HepG2 (cell line): Measurements from ENCODE around the gene PSMD10. TPM values are rescaled to one million over a fixed set of nuclear protein-coding genes. Genes with fewer than 3 reads are reported as not detected.

Experiments
- ATAC-seq: fragments of 200-7000 bp; cut with Tn5 transposase; 3 replicates; pipeline ENCODE4 v1.9.1; 2020; ENCODE audit warnings: mild to moderate bottlenecking, moderate library complexity
- BruUV-seq: library from RNA; stranded (reverse); fragments of 400-500 nt; replicated peaks from 2 replicates; lab custom pipeline; 2021; lab: Mats Ljungman, UMichigan
- CTCF ChIA-PET: fragments of 300-600 bp; formaldehyde crosslinking; extraction: SDS; loops from one replicate; lab custom pipeline; 2021; ENCODE audit warnings: low total read pairs, inconsistent platforms, low intra/inter-chr PET ratio; lab: Yijun Ruan, JAX
- POLR2A ChIA-PET: fragments of 350-600 bp; sonication (Branson Sonifier 250); formaldehyde crosslinking; loops from one replicate; lab custom pipeline; 2020; ENCODE audit warnings: antibody characterized with exemption, inconsistent platforms; lab: Yijun Ruan, JAX
- DNase-seq: peaks from one replicate; pipeline ENCODE4 v3.0.0-alpha.2; 2015; ENCODE audit warnings: low spot score
- FAIRE-seq: peaks from 3 replicates; lab custom pipeline; 2011; peaks lifted over from hg19 to GRCh38; lab: Jason Lieb, UNC
- H2AFZ ChIP-seq: one replicate; pipeline ENCODE4 v1.6.1; 2011; ENCODE audit warnings: low read length, inconsistent platforms
- H3K27ac ChIP-seq: fragments of 300-600 bp; 3 replicates; pipeline ENCODE4 v1.8.0; 2011; ENCODE audit warnings: mixed run types, mild to moderate bottlenecking, mixed read lengths, low read length, inconsistent platforms; ENCODE audit not compliant: insufficient read depth; ENCODE audit errors: extremely low read length
- H3K27me3 ChIP-seq, 2 experiments: fragments of 200-600 bp in 1 of 2; 2 replicates in 1 of 2; 3 replicates in 1 of 2; pipeline versions ENCODE4 v1.6.0 to v1.8.0; 2011; ENCODE audit warnings: low read length in 2 of 2, mild to moderate bottlenecking in 2 of 2, moderate library complexity in 2 of 2, inconsistent platforms in 1 of 2; ENCODE audit not compliant: insufficient read depth in 2 of 2, control insufficient read depth in 1 of 2
- H3K36me3 ChIP-seq, 2 experiments: fragments of 200-600 bp in 1 of 2; replicated peaks in 1 of 2; 2 replicates in 1 of 2; 3 replicates in 1 of 2; pipeline versions ENCODE4 v1.5.1 to v1.8.0; 2011; ENCODE audit warnings: low read length in 2 of 2, inconsistent platforms in 1 of 2; ENCODE audit not compliant: insufficient read depth in 2 of 2, control insufficient read depth in 1 of 2
- H3K4me1 ChIP-seq: 2 replicates; pipeline ENCODE4 v1.5.1; 2012; ENCODE audit warnings: low read length, inconsistent platforms; ENCODE audit not compliant: insufficient read depth
- H3K4me2 ChIP-seq: 2 replicates; pipeline ENCODE4 v1.6.0; 2011; ENCODE audit warnings: low read depth, low read length, inconsistent platforms
- H3K4me3 ChIP-seq, 3 experiments: fragments of 200-600 bp in 1 of 3; sonication (generic), shearing (Covaris generic) in 1 of 3; replicated peaks in 1 of 3; 2 replicates each; pipeline ENCODE4 v1.5.1; 2011 to 2016; ENCODE audit warnings: low read length in 3 of 3, inconsistent platforms in 2 of 3, low read depth in 2 of 3, mild to moderate bottlenecking in 2 of 3, control low read depth in 1 of 3, mixed read lengths in 1 of 3; ENCODE audit not compliant: insufficient read depth in 1 of 3
- H3K79me2 ChIP-seq: one replicate; pipeline ENCODE4 v1.6.1; 2011; ENCODE audit warnings: low read length, inconsistent platforms; ENCODE audit not compliant: insufficient read depth
- H3K9ac ChIP-seq: 2 replicates; pipeline ENCODE4 v1.6.0; 2011; ENCODE audit warnings: mild to moderate bottlenecking, low read depth, low read length, inconsistent platforms; ENCODE audit not compliant: insufficient read depth
- H3K9me3 ChIP-seq: 2 replicates; pipeline ENCODE4 v1.5.1; 2012; ENCODE audit warnings: mild to moderate bottlenecking, low read length
- H4K20me1 ChIP-seq: 2 replicates; pipeline ENCODE4 v1.6.0; 2011; ENCODE audit warnings: inconsistent platforms, mild to moderate bottlenecking, low read length, moderate library complexity; ENCODE audit not compliant: insufficient read depth
- AKAP8 ChIP-seq: sonication (generic); formaldehyde crosslinking; IDR thresholded peaks from 2 replicates; pipeline ENCODE4 v1.5.1; 2020; ENCODE audit warnings: mild to moderate bottlenecking, missing genetic modification reagents
- ARID2 ChIP-seq: sonication (generic); formaldehyde crosslinking; IDR thresholded peaks from 2 replicates; pipeline ENCODE4 v1.8.1; 2022; ENCODE audit warnings: mild to moderate bottlenecking, missing genetic modification reagents, borderline replicate concordance
- ATRX ChIP-seq: sonication (generic); formaldehyde crosslinking; IDR thresholded peaks from 2 replicates; pipeline ENCODE4 v1.4.0; 2020; ENCODE audit warnings: missing genetic modification reagents, borderline replicate concordance
- FOXC1 ChIP-seq: sonication (generic); formaldehyde crosslinking; IDR thresholded peaks from 2 replicates; pipeline ENCODE4 v1.8.0; 2022; ENCODE audit warnings: mild to moderate bottlenecking, missing genetic modification reagents, borderline replicate concordance
- GABPB1 ChIP-seq: IDR thresholded peaks from 2 replicates; pipeline ENCODE4 v1.6.1; 2016; ENCODE audit warnings: mild to moderate bottlenecking, missing genetic modification reagents, moderate library complexity, missing compliant biosample characterization
- KLF6 ChIP-seq: IDR thresholded peaks from 2 replicates; pipeline ENCODE4 v1.8.0; 2016; ENCODE audit warnings: missing biosample characterization, missing genetic modification reagents
- MAFK ChIP-seq, 2 experiments: IDR thresholded peaks in 1 of 2; conservative IDR thresholded peaks in 1 of 2; 2 replicates each; pipeline ENCODE4 v1.6.1; 2011; ENCODE audit warnings: improper control_type of control experiment in 2 of 2, low read length in 2 of 2
- MTERF4 ChIP-seq: sonication (generic); formaldehyde crosslinking; IDR thresholded peaks from 2 replicates; pipeline ENCODE4 v1.8.0; 2023; ENCODE audit warnings: mild to moderate bottlenecking, missing genetic modification reagents
- NFE2L2 ChIP-seq: fragments of 150-350 bp; IDR thresholded peaks from 2 replicates; pipeline ENCODE4 v1.6.1; 2014; ENCODE audit warnings: low read length
- STAG1 ChIP-seq: sonication (generic); formaldehyde crosslinking; IDR thresholded peaks from 2 replicates; pipeline ENCODE4 v1.4.0; 2020; ENCODE audit warnings: missing genetic modification reagents
- ZNF569 ChIP-seq: sonication (generic); formaldehyde crosslinking; IDR thresholded peaks from 2 replicates; pipeline ENCODE4 v1.5.0; 2020; ENCODE audit warnings: mild to moderate bottlenecking, missing genetic modification reagents, moderate library complexity, borderline replicate concordance
- ZNF703 ChIP-seq: sonication (generic); formaldehyde crosslinking; IDR thresholded peaks from 2 replicates; pipeline ENCODE4 v1.5.1; 2020; ENCODE audit warnings: missing genetic modification reagents, mild to moderate bottlenecking, moderate library complexity, borderline replicate concordance
- ZNF878 ChIP-seq: sonication (generic); formaldehyde crosslinking; IDR thresholded peaks from 2 replicates; pipeline ENCODE4 v1.8.1; 2023; ENCODE audit warnings: mild to moderate bottlenecking, missing genetic modification reagents, moderate library complexity
- WGBS: methylation state at CpG from one replicate; pipeline ENCODE4 v1.1.6; 2017; ENCODE audit warnings: low lambda C conversion rate; 5-methylcytosine and 5-hydroxymethylcytosine counted together
- in situ Hi-C: cut with HindIII; loops from 2 replicates; pipeline ENCODE4 v1.10.0; 2017; ENCODE audit warnings: low pct_unique_long_range_greater_than_20kb; ENCODE audit not compliant: extremely low pct_ligation_motif_present
- intact Hi-C: fragments of 100-400 bp; cut with micrococcal nuclease; formaldehyde crosslinking; loops from one replicate; pipeline ENCODE4 v1.10.0; 2022; ENCODE audit not compliant: unreplicated experiment
- polyA plus RNA-seq, 8 experiments: library from polyadenylated mRNA; depleted of rRNA in 3 of 8; stranded (reverse) in 7 of 8; unstranded in 1 of 8; fragments of >200 nt; fragmentation: Illumina TruSeq in 4 of 8; extraction: Trizol in 4 of 8; gene quantifications; 2 replicates each; pipeline versions ENCODE4 v1.2.1 to v1.2.3, GENCODE V29; 2011 to 2016; ENCODE audit warnings: low read depth in 4 of 8, missing spikeins in 1 of 8, mixed read lengths in 1 of 8; ENCODE audit not compliant: insufficient read depth in 1 of 8
- total RNA-seq, 5 experiments: library from RNA; depleted of rRNA; stranded (reverse); fragments of >200 nt; fragmentation: Illumina TruSeq; extraction: Trizol; gene quantifications; 2 replicates each; pipeline ENCODE4 v1.2.3, GENCODE V29; 2016; ENCODE audit warnings: low read depth in 1 of 5

Gene PSMD10
- total and polyA plus RNA-seq, 2 of the 13 experiments (the other 11 are each of a cell fraction or from before 2014, with no cell fraction given) = 56.4 to 65.3 TPM

GRCh38 chrX:108132876-108133275, 41.5 kb upstream of the PSMD10 start:
- no peak overlapping the region for H3K4me3 ChIP-seq
- intact Hi-C loops = no loop called here
- no peak overlapping the region for H2AFZ ChIP-seq
- DNase-seq (no peak), ATAC-seq (no peak), FAIRE-seq (no peak)
- H3K4me2 ChIP-seq = no peak overlapping the region
- H3K9me3 ChIP-seq = no peaks in the 10 kb centered on the region
- no peaks in the 10 kb centered on the region for H3K36me3 ChIP-seq
- ChIA-PET POLR2A (no interaction called here), CTCF (no interaction called here)
- TF ChIP-seq NFE2L2 (no peak), ZNF569 (CRISPR knock-in tag) (no peak), GABPB1 (CRISPR knock-in tag) (no peak), MAFK (conservative IDR thresholded peaks at IDR 0.05 in 1 of 2, IDR thresholded peaks at IDR 0.05 in 1 of 2; ENCODE audit: low read length in 2 of 2) (no peak), MTERF4 (CRISPR knock-in tag) (no peak), ZNF878 (CRISPR knock-in tag) (no peak), STAG1 (CRISPR knock-in tag) (no peak), ATRX (CRISPR knock-in tag) (no peak), KLF6 (no peak), ARID2 (CRISPR knock-in tag) (no peak), ZNF703 (no peak), FOXC1 (CRISPR knock-in tag) (no peak), AKAP8 (CRISPR knock-in tag) (no peak)
- H3K27ac ChIP-seq = no peak overlapping the region
- no peak overlapping the region for H3K9ac ChIP-seq
- no peaks in the 10 kb centered on the region for H4K20me1 ChIP-seq
- no peaks in the 10 kb centered on the region for H3K27me3 ChIP-seq
- WGBS = 100% methylated on average over 2 of the region's 2 CpGs
- BruUV-seq = no TSS peak
- in situ Hi-C loops = no loop called here
- no peaks in the 10 kb centered on the region for H3K79me2 ChIP-seq
- no peaks in the 10 kb centered on the region for H3K4me1 ChIP-seq
